ENCODE results near the gene FXYD5.
A peak's percentile ranks its signal among the peaks of the same experiment; 100 is the strongest.

The FXYD5 gene

GRCh38 chr19:35154525-35155406 is at the start of gene FXYD5:
FXYD5 (plus strand) TSS chr19:35154735; CDS start chr19:35155551, 816 bp downstream.
- Histone ChIP-seq H4K20me1 (ENCODE audit: insufficient read depth, low read length, poor library complexity, severe bottlenecking) (peaks cover 34% of the 10 kb centered on the region), H3K79me2 (ENCODE audit: insufficient read depth, low read length) (peaks cover 40% of the 10 kb centered on the region), H3K4me2 (ENCODE audit: low read depth, low read length, poor library complexity, severe bottlenecking) (peak within 1 kb of the TSS; percentile 100), H3K9me2 (replicated peaks; ENCODE audit: low read depth, low read length) (no peaks in the 10 kb centered on the region), H3K27me3 (ENCODE audit: insufficient read depth, low read length, poor library complexity, severe bottlenecking) (no peaks in the 10 kb centered on the region), H3K4me3 (ENCODE audit: low read length, poor library complexity, severe bottlenecking) (peak within 1 kb of the TSS; percentile 87), H3K4me1 (ENCODE audit: insufficient read depth, low read length, poor library complexity, severe bottlenecking) (peaks cover 31% of the 10 kb centered on the region), H2AFZ (ENCODE audit: low read length) (peak within 1 kb of the TSS; percentile 90), H3K9me3 (ENCODE audit: insufficient read depth, low read depth, low read length) (no peaks in the 10 kb centered on the region), H3K9ac (ENCODE audit: low read depth, low read length, poor library complexity, severe bottlenecking) (peak within 1 kb of the TSS; percentile 91), H3K36me3 (ENCODE audit: insufficient read depth, low read length) (peaks cover 29% of the 10 kb centered on the region; the same call in 1 of the 2 replicates), H3F3A (ENCODE audit: low read depth) (no peaks in the 10 kb centered on the region)
- TF ChIP-seq, protein P1, sequence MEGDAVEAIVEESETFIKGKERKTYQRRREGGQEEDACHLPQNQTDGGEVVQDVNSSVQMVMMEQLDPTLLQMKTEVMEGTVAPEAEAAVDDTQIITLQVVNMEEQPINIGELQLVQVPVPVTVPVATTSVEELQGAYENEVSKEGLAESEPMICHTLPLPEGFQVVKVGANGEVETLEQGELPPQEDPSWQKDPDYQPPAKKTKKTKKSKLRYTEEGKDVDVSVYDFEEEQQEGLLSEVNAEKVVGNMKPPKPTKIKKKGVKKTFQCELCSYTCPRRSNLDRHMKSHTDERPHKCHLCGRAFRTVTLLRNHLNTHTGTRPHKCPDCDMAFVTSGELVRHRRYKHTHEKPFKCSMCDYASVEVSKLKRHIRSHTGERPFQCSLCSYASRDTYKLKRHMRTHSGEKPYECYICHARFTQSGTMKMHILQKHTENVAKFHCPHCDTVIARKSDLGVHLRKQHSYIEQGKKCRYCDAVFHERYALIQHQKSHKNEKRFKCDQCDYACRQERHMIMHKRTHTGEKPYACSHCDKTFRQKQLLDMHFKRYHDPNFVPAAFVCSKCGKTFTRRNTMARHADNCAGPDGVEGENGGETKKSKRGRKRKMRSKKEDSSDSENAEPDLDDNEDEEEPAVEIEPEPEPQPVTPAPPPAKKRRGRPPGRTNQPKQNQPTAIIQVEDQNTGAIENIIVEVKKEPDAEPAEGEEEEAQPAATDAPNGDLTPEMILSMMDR (conservative IDR thresholded peaks at IDR 0.05; ENCODE audit: low read length) = no peak
- no peak for TF ChIP-seq EZH2phosphoT487 (IDR thresholded peaks at IDR 0.05; ENCODE audit: borderline replicate concordance)

GRCh38 chr19:35105047-35105410 is 49.5 kb upstream of the FXYD5 start:
- TF ChIP-seq, protein P1 (conservative IDR thresholded peaks at IDR 0.05; ENCODE audit: low read length) = no peak
- no peak for TF ChIP-seq EZH2phosphoT487 (IDR thresholded peaks at IDR 0.05; ENCODE audit: borderline replicate concordance)
- Histone ChIP-seq H3F3A (ENCODE audit: low read depth) (no peaks in the 10 kb centered on the region), H3K9me3 (ENCODE audit: insufficient read depth, low read depth, low read length) (no peaks in the 10 kb centered on the region), H2AFZ (ENCODE audit: low read length) (no peak overlapping the region), H3K4me1 (ENCODE audit: insufficient read depth, low read length, poor library complexity, severe bottlenecking) (no peaks in the 10 kb centered on the region), H3K4me2 (ENCODE audit: low read depth, low read length, poor library complexity, severe bottlenecking) (no peak overlapping the region), H4K20me1 (ENCODE audit: insufficient read depth, low read length, poor library complexity, severe bottlenecking) (no peaks in the 10 kb centered on the region), H3K9me2 (replicated peaks; ENCODE audit: low read depth, low read length) (no peaks in the 10 kb centered on the region), H3K79me2 (ENCODE audit: insufficient read depth, low read length) (no peaks in the 10 kb centered on the region), H3K9ac (ENCODE audit: low read depth, low read length, poor library complexity, severe bottlenecking) (no peak overlapping the region), H3K4me3 (ENCODE audit: low read length, poor library complexity, severe bottlenecking) (no peak overlapping the region), H3K27me3 (ENCODE audit: insufficient read depth, low read length, poor library complexity, severe bottlenecking) (no peaks in the 10 kb centered on the region), H3K36me3 (ENCODE audit: insufficient read depth, low read length) (no peaks in the 10 kb centered on the region)

DNA sequence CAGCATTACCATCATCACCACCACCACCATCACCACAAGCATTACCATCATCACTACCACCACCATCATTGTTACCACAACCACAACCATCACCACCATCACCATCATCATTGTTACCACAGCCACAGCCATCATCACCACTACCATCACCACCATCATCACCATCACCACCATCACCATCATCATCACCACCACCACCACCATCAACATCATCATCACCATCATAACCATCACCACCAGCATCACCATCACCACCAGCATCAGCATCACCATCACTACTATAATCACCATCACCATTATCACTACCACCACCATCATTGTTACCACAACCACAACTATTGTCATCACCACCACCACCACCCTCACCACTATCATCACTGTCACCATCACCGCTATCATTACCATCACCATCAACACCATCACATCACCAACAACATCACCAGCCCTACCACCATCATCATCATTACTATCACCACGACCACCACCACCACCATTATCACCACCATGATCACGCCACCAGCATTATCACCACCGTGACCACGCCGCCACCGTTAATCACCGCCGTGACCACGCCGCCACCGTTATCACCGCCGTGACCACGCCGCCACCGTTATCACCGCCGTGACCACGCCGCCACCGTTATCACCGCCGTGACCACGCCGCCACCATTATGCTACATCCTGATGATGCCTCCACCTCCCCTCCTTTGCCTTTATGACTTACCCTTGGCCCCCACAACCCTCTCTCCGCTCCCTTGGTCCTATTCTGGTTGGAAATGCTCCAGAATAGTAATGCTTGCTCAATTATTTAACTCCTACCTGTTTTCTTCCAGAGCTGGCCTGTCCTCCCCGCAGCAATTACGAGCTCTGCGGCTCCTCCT is 48.9 kb upstream of the FXYD5 start:
- Histone ChIP-seq H3K4me2 (ENCODE audit: low read depth, low read length, poor library complexity, severe bottlenecking) (no peak overlapping the region), H3K9me2 (replicated peaks; ENCODE audit: low read depth, low read length) (no peaks in the 10 kb centered on the region), H3K36me3 (ENCODE audit: insufficient read depth, low read length) (no peaks in the 10 kb centered on the region), H3K79me2 (ENCODE audit: insufficient read depth, low read length) (no peaks in the 10 kb centered on the region), H3K9me3 (ENCODE audit: insufficient read depth, low read depth, low read length) (no peaks in the 10 kb centered on the region), H3K9ac (ENCODE audit: low read depth, low read length, poor library complexity, severe bottlenecking) (no peak overlapping the region), H3F3A (ENCODE audit: low read depth) (no peaks in the 10 kb centered on the region), H2AFZ (ENCODE audit: low read length) (no peak overlapping the region), H3K27me3 (ENCODE audit: insufficient read depth, low read length, poor library complexity, severe bottlenecking) (no peaks in the 10 kb centered on the region), H3K4me3 (ENCODE audit: low read length, poor library complexity, severe bottlenecking) (no peak overlapping the region), H4K20me1 (ENCODE audit: insufficient read depth, low read length, poor library complexity, severe bottlenecking) (no peaks in the 10 kb centered on the region), H3K4me1 (ENCODE audit: insufficient read depth, low read length, poor library complexity, severe bottlenecking) (no peaks in the 10 kb centered on the region)
- TF ChIP-seq, protein P1 (conservative IDR thresholded peaks at IDR 0.05; ENCODE audit: low read length) = no peak
- TF ChIP-seq EZH2phosphoT487 (IDR thresholded peaks at IDR 0.05; ENCODE audit: borderline replicate concordance) = no peak

Data from Loucy (cell line).